Measurements from ENCODE around the gene C1RL.

GRCh38 chr12:7116196-7116595, 7.2 kb upstream of the C1RL start:
- TF ChIP-seq, protein P1, sequence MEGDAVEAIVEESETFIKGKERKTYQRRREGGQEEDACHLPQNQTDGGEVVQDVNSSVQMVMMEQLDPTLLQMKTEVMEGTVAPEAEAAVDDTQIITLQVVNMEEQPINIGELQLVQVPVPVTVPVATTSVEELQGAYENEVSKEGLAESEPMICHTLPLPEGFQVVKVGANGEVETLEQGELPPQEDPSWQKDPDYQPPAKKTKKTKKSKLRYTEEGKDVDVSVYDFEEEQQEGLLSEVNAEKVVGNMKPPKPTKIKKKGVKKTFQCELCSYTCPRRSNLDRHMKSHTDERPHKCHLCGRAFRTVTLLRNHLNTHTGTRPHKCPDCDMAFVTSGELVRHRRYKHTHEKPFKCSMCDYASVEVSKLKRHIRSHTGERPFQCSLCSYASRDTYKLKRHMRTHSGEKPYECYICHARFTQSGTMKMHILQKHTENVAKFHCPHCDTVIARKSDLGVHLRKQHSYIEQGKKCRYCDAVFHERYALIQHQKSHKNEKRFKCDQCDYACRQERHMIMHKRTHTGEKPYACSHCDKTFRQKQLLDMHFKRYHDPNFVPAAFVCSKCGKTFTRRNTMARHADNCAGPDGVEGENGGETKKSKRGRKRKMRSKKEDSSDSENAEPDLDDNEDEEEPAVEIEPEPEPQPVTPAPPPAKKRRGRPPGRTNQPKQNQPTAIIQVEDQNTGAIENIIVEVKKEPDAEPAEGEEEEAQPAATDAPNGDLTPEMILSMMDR (conservative IDR thresholded peaks at IDR 0.05; ENCODE audit: low read depth, low read length), result no peak
- no peak for TF ChIP-seq EZH2 (IDR thresholded peaks at IDR 0.05; ENCODE audit: borderline replicate concordance, low read depth, low read length, poor library complexity, severe bottlenecking)

All from A673 (cell line).